HG03342 (cell line): ENCODE data around the gene FGGY.

Experiments used
- ATAC-seq: cut with Tn5 transposase; IDR thresholded peaks from one replicate; pipeline ENCODE4 v1.9.1; 2021; ENCODE audit warnings: mild to moderate bottlenecking, moderate library complexity; ENCODE audit not compliant: unreplicated experiment

The FGGY gene

GRCh38 chr1:59410457-59410856 is 113.6 kb downstream of the FGGY start:
- ATAC-seq: peak; percentile 35

GRCh38 chr1:59411147-59411546 is 114.3 kb downstream of the FGGY start:
- ATAC-seq: no peak

GRCh38 chr1:59412718-59413326 is 115.9 kb downstream of the FGGY start:
- no peak for ATAC-seq

GRCh38 chr1:59413327-59413720 is 116.4 kb downstream of the FGGY start:
- no peak for ATAC-seq

- no peak for ATAC-seq
These were observed 117.7 kb downstream of the FGGY start for GRCh38 chr1:59414406-59415133.

- no peak for ATAC-seq
These were observed 118.5 kb downstream of the FGGY start for GRCh38 chr1:59415286-59415850.

GRCh38 chr1:59415881-59416280 is 119.0 kb downstream of the FGGY start:
- no peak for ATAC-seq

- ATAC-seq: no peak
These were observed 120.5 kb downstream of the FGGY start for GRCh38 chr1:59417406-59417805.

- ATAC-seq: no peak
These were observed 121.7 kb downstream of the FGGY start for GRCh38 chr1:59418363-59419144.

GRCh38 chr1:59419361-59420140 is 122.7 kb downstream of the FGGY start:
- no peak for ATAC-seq

- ATAC-seq: no peak
These were observed 124.5 kb downstream of the FGGY start for GRCh38 chr1:59421232-59421920.

GRCh38 chr1:59422921-59423575 is 126.2 kb downstream of the FGGY start:
- no peak for ATAC-seq

GRCh38 chr1:59427155-59427554 is 130.3 kb downstream of the FGGY start:
- ATAC-seq: no peak

- no peak for ATAC-seq
These were observed 130.9 kb downstream of the FGGY start for GRCh38 chr1:59427784-59428183.

- no peak for ATAC-seq
These were observed 131.9 kb downstream of the FGGY start for GRCh38 chr1:59428828-59429227.

- no peak for ATAC-seq
These were observed 132.8 kb downstream of the FGGY start for GRCh38 chr1:59429656-59430055.

GRCh38 chr1:59431566-59432294 is 134.8 kb downstream of the FGGY start:
- ATAC-seq: no peak

- ATAC-seq: peak; percentile 98
These were observed 135.9 kb downstream of the FGGY start for GRCh38 chr1:59432531-59433439.
